ENCODE data around the gene TAAR9. TPM values are rescaled to one million over a fixed set of nuclear protein-coding genes. Genes with fewer than 3 reads are reported as not detected.

Gene TAAR9
- total RNA-seq, 1 donor from 2014 or later, result not detected

GRCh38 chr6:132566404-132566803 is 28.3 kb downstream of the TAAR9 start:
- H3K4me3 ChIP-seq (ENCODE audit: low read depth, low read length), result no peak overlapping the region
- TF ChIP-seq CTCF (conservative IDR thresholded peaks at IDR 0.05; ENCODE audit: low read depth, low read length), result no peak
- DNase-seq (ENCODE audit: low read depth), result no peak

- DNase-seq (ENCODE audit: low read depth), result no peak
- TF ChIP-seq CTCF (conservative IDR thresholded peaks at IDR 0.05; ENCODE audit: low read depth, low read length), result no peak
Measured at GRCh38 chr6:132567566-132567965, 29.5 kb downstream of the TAAR9 start.

GRCh38 chr6:132568611-132569010 is 30.5 kb downstream of the TAAR9 start:
- H3K4me3 ChIP-seq (ENCODE audit: low read depth, low read length), result no peak overlapping the region
- no peak for TF ChIP-seq CTCF (conservative IDR thresholded peaks at IDR 0.05; ENCODE audit: low read depth, low read length)
- DNase-seq (ENCODE audit: low read depth), result no peak

More at GRCh38 chr6:132567566-132567965, 29.5 kb downstream of the TAAR9 start:
- no peak overlapping the region for H3K4me3 ChIP-seq (ENCODE audit: low read depth, low read length)

GRCh38 chr6:132569170-132569569 is 31.1 kb downstream of the TAAR9 start:
- TF ChIP-seq CTCF (conservative IDR thresholded peaks at IDR 0.05; ENCODE audit: low read depth, low read length), result no peak
- no peak overlapping the region for H3K4me3 ChIP-seq (ENCODE audit: low read depth, low read length)
- DNase-seq (ENCODE audit: low read depth), result no peak

DNA sequence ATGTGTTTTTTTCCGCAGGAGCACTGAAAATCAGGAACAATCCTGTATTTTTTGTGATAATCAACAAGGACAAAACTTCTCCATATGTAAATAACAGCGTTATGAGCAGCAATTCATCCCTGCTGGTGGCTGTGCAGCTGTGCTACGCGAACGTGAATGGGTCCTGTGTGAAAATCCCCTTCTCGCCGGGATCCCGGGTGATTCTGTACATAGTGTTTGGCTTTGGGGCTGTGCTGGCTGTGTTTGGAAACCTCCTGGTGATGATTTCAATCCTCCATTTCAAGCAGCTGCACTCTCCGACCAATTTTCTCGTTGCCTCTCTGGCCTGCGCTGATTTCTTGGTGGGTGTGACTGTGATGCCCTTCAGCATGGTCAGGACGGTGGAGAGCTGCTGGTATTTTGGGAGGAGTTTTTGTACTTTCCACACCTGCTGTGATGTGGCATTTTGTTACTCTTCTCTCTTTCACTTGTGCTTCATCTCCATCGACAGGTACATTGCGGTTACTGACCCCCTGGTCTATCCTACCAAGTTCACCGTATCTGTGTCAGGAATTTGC is 32.2 kb downstream of the TAAR9 start, which contains the start of gene TAAR6:
TAAR6 (plus strand) TSS at position 102 of the 557 bp plus-strand sequence; CDS start at position 102, 0 bp downstream.
- no peak for DNase-seq (ENCODE audit: low read depth)
- no peak within 1 kb of the TSS for H3K4me3 ChIP-seq (ENCODE audit: low read depth, low read length)
- TF ChIP-seq CTCF (conservative IDR thresholded peaks at IDR 0.05; ENCODE audit: low read depth, low read length), result no peak

DNA sequence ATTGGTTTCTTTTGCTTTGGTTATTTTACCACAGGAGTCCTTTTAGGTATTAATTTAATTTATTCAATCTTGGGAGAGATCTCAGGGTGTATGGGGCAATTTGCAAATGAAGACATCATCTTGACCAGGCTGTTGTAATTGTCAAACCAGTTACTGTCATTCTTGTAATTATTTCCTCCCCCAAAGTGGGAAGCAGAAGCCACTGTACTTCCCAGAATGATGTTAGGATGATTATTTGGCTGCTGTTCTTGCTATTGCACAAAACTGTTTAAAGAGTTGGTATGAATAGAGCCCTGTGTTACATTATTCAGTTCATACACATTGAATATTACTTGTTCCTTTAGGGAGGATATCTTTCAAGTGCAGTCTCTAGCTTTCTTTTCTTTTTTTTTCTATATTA is 33.7 kb downstream of the TAAR9 start:
- no peak for TF ChIP-seq CTCF (conservative IDR thresholded peaks at IDR 0.05; ENCODE audit: low read depth, low read length)
- DNase-seq (ENCODE audit: low read depth), result no peak
- H3K4me3 ChIP-seq (ENCODE audit: low read depth, low read length), result no peak overlapping the region

DNA sequence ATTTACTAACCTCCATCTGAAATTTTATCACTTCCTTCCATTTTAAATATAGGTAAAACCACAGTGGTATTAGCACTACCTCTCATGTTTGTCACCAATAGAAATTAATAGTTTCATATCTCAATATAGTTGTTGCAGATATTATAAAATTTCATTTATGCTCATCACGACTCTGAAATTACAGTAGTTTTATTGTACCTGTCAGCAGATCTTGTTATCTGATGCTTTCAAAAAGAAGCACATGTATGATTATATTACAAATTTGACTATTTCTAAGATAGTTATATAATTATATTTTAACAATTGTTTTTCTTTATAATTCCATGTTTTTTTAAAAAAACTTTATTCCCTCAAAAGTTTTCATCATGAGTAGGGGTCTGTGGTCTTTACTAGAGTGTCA is 46.6 kb downstream of the TAAR9 start:
- no peak overlapping the region for H3K4me3 ChIP-seq (ENCODE audit: low read depth, low read length)
- no peak for TF ChIP-seq CTCF (conservative IDR thresholded peaks at IDR 0.05; ENCODE audit: low read depth, low read length)
- DNase-seq (ENCODE audit: low read depth), result no peak
